Effector CD8-positive, alpha-beta T cell (primary cell): ENCODE measurements around the gene AACS.
"Not testable (repeated sequence)": the region's sequence is repeated elsewhere in the genome, so short reads cannot be mapped to it uniquely, and the experiment has no call there.

Source experiments
- DNase-seq: peaks from one replicate; lab custom pipeline; 2025; lab: John Stamatoyannopoulos, UW

The AACS gene

DNA sequence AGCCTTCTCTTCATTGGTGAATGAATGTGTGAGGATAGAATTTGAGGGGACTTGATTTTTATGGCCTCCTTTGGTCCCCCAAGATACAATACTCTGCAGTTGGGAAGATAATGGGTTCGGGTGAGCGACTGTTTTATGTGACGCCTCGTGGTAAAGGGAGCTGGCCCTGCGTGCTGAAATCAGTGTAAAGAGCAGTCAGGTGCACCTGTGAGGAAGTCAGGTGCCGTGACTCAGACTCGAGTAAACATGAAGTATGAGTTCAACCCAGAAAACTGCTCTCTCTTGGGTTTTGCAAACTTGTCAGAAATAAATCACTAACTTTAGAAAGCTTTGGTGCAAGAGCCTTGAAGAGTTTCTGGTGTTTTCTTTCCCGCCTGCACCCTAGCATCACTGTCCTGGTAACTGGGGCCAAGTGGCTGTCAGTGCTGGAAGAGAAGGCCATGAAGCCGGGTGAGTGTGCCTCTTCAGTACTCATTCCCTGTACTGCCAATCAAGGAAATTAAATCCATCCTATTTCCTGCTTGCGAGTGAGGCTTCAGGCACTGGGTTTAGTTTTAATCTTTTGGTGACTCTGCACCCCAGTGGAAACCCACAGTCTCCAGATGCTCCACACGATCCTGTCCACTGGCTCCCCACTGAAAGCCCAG lies 59.2 kb downstream of the AACS start:
- DNase-seq = no peak

DNA sequence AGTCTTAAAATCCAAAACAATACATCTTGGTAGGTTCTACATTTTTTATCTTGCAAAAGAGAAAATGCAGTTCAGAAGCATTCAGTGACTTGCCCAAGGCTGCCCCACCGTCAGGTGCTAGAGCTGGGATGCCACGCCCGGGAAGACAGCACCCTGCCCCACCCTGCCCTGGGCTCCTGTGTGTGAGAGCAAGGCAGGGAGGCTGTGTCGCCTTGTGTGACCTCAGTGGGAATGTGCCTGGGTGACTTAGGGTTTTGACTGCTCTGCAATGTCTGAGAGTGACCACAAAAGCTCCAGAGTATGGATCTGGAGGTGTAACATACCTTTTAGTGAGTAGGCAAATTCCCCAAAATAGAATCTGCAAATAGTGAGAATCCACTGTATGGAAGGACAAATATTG lies 60.0 kb downstream of the AACS start:
- no peak for DNase-seq

DNA sequence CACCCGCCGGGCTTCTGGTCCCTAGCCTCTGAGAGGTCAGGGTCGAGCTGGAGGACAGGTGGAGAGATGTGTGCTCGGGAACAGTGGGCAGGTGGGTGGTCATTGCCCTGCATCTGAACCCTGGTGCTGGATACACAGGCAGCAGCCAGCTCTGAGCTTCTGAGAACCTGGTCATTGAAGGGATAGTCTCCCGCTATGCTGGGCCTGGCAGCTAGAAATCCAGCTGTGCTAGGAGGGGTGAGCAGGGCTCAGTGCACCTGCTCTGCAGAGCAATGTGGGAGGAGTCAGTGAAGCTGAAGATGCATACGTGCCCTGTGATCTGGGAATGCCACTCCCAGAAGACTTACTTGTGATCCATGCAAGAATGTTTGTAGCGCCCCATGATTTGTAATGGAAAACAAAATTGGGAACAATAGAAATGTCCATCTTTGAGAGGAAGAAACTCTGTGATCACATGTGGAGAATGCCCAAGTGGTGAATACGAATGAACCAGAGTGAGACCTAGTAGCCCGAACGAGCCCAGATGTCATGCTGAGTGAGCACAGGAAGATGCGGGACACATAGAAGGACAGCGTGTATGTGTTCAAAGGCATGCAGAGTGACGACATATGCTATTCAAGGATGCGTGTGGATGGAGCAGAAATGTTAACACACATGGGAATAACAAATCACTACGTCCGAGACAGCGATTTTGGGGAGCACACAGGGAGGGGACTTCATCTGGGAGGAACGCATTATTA lies 63.4 kb downstream of the AACS start:
- no peak for DNase-seq

DNA sequence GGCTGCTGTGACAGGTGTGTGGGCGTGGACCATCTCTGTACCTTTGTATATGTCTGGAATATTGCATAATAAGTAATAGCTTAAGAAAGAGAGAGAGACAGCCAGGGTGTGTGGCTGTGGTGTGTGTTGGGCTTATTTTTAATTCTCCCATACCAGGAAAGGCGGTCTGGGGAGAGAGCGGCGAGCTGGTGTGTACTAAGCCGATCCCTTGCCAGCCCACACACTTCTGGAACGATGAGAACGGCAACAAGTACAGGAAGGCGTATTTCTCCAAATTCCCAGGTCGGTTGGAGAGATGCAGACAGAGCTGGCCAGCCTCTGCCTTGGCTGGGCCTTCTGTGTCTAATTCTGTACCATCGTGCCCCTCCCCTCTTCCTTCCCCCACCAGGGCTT lies 63.9 kb downstream of the AACS start:
- DNase-seq = no peak

DNA sequence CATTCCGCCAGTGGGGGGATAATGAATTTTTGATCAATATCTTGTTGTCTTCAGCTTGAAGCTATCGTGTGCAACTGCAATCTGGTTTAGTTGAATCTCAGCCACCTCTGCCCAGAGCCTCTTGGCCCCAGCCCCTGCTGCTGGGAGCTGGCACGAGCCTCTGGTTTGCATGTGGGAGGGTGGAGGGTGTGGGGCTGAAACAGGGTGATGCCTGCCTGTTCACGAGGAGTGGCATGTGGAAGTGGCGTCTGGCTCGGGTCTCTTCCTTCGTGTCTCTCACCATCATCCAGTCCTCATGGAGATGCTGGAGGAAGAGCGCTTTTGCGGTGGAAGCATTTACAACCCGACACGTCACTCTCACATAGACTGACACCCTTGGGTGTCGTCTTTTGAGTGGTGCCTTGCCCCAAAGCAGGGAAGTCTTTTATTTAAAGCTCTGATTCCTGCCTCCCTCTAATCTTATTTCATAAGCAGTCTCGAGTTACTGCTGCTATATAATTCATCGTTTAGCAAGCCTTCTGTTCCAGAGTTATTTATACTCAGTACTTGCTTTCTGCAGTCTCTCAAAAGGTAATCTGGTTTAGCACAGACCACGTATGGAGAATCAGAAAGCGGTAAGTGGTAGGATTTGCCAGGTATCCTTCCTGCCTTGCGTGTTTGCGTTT lies 64.5 kb downstream of the AACS start:
- DNase-seq = no peak

DNA sequence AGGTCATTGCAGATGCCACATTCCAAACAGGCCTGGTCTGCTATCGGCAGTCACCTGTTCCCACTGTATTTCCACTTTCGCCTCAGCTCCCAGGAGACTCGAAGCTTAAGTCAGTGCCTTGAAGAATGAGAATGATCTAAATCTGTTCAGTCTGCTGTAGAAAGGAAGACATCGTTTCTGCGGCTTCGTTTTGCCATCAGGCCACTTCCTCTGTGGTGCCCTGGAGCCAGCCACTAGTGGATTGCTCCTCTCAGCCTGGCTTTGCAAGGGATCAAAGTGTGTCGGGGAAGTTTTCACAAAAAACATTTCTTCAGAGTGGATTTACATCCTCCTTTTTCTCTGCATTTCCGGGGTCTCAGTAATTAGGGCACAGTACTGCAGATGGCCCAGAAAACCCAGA lies 66.7 kb downstream of the AACS start:
- DNase-seq = no peak

DNA sequence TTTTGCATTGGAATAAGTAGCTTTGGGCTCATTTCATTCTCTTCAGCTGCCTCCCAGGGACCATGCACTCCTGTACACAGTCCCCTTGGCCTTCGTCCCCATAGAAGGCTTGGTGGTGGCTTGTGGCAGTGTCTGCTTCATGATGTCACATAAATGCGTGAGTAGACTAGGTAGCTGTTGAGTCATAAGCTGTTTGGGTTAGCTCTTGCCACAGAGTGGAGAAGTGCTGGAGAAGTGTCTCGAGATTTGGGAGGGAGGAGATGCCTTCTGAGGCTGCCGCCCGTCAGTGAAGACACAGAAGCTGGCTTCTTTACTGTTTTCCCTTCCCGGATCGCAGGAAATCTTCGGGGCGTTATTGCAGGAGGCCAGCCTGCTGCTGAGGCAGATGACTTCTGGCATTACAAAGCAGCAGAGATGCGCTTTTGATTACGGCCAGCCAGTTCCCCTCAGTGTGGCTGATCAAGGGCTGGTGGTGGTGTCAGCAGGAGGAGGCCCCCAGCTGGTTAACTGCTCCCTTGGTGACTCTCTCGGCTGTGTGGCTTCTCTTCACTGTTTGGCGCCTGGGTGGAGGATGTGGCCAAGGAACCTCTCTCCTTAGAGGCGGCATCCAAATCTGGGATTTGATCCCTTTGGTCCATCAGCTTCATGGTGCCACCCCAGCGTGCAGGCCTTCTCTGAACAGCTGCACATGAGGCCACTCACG lies 67.6 kb downstream of the AACS start:
- no peak for DNase-seq

DNA sequence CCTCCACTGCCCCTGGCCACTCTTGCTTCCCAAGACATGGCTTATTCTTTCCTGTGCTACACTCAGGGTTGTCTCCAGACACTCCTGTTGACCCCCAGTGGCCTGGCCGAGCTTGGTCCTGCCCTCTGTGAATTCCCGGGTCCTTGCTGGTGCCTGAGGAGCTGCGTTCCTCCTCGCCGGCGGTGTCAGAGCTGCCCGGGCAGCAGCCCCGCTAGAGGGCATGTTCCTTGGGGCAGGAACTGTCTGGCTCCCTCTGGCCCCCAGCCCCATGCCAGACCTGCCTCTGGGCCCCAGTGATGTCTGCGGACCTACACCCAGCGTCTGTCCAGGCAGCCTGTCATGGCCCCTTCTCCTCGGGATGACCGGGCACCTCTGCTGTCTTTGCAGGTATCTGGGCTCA lies 68.4 kb downstream of the AACS start:
- DNase-seq = no peak

DNA sequence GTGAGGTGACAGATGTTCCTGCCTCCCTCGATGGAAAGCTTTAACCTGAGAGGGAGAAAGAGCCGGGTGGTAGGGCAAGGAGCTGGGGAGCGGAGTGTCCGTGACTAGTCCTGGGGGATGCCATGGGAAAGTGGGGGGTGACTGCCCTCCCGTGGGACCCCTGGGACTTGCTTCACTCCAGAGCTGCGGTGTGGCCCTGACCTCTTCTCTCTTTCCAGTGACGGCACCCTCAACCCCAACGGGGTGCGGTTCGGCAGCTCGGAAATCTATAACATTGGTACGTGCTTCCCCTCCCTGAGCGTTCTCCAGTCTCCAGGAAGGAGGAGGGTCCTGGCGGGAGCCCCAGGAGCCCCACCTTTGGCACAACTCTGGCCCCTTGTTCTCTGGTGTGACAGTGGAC lies 69.3 kb downstream of the AACS start:
- DNase-seq = no peak

DNA sequence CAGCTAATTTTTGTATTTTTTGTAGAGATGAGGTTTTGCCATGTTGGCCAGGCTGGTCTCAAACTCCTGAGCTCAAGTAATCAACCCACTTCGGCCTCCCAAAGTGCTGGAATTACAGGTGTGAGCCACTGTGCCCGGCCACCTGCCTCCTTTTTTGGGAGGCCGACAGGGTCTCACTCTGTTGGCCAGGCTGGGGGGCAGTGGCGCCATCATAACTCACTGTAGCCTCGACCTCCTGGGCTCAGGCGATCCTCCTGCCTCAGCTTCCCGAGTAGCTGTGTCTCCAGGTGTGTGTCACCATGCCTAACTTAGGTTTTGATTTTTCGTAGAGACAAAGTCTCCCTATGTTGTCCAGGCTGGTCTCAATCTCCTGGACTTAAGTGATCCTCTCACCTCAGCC lies 70.7 kb downstream of the AACS start:
- DNase-seq = no peak

DNA sequence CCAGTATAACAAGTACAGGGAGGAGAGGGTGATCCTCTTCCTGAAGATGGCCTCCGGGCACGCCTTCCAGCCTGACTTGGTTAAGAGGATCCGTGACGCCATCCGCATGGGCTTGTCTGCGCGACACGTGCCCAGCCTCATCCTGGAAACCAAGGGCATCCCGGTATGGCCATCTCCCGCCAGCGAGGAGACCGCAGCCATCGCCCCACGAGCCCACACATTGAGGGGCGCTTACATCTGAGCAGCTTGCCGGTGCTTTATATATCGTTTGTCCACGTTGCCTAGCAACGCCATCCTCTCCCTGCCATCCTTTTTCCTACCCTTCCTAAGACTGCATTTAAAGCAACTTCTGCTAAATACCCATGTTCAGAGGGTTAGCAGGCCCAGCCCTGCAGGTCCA lies 71.5 kb downstream of the AACS start:
- DNase-seq = no peak

DNA sequence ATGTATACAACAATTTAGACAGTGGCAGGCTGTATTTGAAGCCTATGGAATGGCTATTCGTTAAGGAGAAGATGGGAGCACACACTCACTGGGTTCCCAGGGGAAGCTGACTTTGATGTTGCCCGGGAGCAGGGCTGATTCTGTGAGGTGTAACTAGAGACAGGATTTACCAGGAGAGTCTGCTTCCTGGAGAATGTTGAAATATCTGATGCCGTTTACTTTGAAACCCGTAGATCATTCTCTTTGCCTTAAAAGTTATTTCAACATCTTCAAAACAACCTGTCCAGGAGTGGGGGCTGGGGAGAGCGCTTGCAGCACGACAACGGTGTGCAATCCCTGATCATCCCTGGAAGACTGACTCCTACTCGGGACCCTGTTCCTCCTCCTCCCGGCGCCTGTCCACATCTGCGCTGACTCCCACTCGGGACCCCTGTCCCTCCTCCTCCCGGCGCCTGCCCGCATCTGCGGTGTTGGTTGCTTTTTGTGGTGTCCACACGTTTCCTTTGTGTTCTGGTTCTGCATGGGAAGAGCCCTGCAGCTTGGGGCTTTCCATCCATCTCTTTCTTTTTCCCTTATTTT lies 72.6 kb downstream of the AACS start:
- no peak for DNase-seq

DNA sequence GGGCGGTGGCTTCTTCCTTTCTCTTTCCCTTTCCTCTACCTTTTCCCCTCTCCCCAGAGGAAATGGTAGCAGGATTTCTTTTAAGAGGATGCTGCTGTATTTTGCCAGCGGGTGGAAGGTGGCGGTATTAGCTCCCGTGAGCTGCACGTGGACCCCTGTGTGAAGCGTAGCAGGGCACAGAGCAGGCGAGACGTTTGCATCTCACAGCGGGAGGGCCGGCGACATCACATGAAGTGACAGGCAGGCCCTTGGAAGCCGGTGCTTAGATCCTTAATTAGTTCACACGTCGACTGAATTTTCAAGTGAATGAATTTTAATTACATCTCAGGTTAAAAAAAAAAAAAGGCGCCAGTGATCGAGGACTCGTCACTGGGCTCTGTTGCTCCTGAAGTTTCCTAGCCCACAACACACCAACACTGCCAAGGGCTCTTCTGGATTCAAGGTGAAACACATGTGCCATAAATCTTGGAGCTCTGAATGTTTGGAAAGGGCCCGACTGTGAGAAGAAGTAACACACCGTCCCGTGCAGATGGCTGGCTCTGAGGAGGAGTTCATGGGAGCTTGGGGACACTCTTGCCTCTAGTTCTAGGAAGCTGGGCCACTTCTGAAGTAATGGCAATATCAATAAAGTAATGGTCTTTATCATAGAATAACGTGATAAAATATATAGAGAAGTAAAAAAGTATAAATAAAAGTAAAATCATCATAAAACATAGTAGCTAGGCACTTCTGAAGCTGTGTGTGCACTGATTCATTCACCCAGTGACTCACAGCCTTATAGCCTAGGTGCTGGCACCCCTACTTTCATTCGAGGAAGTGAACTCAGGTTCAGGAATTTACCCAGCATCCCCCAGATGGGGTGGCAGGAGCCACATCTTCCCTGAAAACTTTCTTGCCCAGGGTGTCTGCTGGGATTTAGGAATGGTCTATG lies 75.3 kb downstream of the AACS start:
- DNase-seq = no peak

DNA sequence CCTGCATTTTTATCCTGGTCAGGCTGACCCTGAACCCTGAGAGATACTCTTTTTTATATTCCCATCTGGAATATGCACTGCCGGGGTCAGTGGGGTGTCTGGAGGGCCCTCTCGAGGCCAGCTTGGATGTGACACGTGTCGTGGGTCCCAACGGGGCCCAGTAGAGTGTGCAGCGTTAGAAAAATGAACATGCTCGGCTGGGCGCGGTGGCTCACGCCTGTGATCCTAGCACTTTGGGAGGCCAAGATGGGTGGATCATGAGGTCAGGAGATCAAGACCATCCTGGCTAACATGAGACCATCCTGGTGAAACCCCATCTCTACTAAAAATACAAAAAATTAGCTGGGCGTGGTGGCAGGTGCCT lies 76.0 kb downstream of the AACS start:
- DNase-seq = not testable (repeated sequence)

DNA sequence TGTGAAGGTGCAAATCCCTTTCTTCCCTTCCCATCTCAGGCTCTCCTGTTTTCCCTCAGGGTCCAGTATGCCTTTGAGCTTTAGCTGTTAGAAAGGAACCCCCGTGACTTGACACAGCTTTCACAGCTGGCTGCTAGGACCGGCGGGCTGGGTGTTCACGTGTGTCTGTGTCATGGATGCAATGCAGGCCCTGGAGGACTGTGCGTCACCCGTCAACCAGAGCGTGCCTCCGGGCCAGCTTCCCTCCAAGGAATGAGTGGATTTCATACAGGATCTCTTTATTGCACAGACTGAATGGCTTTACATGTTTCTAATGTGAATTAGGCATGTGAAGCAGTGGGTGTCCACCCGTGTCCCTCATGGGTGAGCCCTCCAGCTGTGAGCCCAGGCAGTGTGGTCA lies 77.4 kb downstream of the AACS start:
- no peak for DNase-seq

DNA sequence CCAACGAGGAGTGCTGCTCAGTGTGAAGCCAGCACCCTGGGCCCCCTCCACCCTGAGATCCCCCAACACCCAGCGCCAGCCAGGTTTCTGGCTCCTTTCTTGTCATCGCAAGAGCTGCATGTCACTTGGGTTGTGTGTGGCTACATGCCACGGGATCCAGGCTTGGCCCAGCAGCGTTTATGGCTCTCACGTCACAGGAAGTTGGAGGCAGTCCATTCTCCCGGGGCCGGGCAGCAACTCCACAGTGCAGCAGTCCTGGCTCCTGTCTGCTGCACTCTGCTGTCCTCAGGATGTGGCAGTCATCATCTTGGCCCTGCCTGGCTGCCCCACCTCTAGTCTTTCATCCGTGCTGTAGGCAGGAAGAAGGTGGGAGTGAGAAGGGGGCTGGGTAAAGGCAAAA lies 78.3 kb downstream of the AACS start:
- DNase-seq = no peak

DNA sequence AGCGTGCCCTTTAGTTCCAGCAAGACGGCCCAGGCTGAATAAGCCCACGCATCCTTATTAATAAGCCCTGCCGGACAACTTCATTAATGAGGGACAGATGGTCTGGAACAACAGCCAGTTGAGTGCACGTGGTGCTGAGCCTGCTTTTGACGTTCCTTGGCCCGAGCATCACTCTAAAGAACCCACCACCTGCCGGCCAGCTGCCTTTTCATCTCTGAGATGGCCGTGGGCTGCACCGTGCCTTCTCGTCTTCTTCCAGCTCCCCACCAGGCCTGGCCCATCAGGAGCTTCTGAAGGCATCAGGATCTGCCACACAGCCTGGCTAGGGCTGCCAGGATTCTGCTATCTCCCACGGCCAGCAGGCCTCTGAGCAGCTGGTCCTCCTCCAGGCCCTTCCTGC lies 80.0 kb downstream of the AACS start:
- no peak for DNase-seq

DNA sequence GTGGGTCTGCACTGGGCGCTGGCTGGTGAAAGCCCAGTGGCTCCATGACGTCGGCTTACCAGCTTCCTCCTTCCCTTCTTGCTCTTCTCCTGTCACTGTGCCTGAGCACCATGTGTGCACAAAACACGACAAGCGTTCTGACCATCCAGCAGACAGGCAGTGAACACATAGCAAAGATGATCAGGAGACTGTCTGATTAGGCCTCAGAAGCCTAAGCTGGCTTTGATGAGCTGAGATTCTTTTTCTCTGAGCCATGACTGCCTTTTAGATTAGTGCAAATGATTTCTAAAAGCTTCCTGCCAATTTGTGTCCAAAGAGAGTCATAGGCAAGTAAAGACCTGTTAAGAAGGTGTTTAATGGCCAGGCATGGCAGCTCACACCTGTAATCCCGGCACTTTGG lies 83.1 kb downstream of the AACS start:
- no peak for DNase-seq

DNA sequence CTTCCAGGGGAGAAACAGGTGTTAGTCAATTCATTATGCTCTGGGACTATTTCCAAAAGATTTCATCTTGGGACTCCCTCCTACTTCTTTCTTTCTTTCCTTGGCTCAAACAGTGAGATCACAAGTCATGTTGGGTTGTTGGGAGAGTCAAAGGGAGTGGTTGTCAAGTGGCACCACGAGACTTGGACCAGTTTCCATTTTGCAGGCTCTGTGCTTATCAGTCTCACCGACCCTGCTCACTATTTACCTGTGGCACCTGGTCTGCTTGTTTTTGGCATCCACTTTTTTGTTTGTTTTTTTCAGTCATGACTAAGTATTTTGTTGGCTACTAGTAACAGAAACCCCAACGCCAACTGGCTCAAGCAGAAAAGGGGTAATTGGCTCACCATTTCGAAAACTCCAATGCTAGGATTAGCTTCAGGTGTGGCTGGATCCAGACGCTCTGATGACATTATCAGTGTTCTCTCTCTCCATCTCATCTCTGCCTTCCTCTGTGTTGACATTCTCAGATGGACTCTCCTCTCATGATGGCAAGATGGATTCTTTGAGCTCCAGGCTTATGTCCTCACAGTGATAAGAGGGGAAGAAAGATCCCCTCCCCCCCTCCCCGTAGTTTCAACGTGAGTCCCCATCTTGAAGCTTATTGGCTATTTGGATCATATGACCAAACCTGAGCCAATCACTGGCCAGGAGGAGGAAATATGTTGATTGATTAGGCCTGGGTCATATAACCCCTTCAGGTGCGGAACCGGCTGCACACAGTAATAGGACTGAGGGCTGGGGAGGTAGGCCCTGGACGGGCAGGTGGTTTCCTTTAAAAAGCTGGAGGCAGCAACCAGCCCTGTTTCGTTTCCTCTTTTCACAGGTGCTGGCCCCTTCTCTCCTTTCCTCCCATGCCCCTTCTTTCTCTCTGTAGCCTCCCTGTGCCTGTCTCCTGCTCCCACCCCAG lies 84.2 kb downstream of the AACS start:
- DNase-seq = no peak

DNA sequence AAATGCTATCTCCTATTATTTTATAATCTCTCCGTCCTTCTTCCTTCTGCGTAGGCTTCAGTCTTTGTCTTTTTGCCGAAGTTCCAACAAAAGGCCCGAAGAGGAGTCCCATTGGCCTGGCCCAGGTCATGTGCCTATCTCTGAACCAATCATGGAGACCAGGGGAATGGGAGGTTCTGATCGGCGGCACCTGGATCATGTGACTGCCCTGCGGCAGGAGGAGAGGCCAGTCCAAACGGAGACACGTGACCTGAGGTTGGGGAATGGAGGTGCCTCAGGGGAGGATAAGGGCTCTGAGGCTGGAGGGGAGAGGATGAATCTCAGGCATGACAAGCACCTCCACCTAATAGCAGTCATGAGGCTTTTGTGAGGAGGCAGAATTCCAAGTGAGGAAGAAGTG lies 86.0 kb downstream of the AACS start:
- DNase-seq = no peak
